ENCODE measurements around the gene MARCHF2.

MARCHF2 gene

GRCh38 chr19:8444677-8445487 lies 31.8 kb downstream of the MARCHF2 start, which contains the start of gene HNRNPM (continued):
- TF ChIP-seq PRDM4 (tag by site-specific recombination; IDR thresholded peaks at IDR 0.05), result 0 out of 2 replicates have a peak, but pooled peaks have one; percentile 19
- peak; percentile 71; the same call in 1 of the 2 replicates for TF ChIP-seq ZNF324 (tag by site-specific recombination; IDR thresholded peaks at IDR 0.05)
- TF ChIP-seq CTCF (tag by site-specific recombination; IDR thresholded peaks at IDR 0.05), result no peak
- TF ChIP-seq KLF10 (tag by site-specific recombination; IDR thresholded peaks at IDR 0.05), result no peak; the same call in 1 of the 2 replicates
- TF ChIP-seq HIC1 (tag by site-specific recombination; IDR thresholded peaks at IDR 0.05), result no peak
- peak; percentile 56 for TF ChIP-seq ZNF843 (tag by site-specific recombination; IDR thresholded peaks at IDR 0.05)
- 0 out of 2 replicates have a peak, but pooled peaks have one; percentile 21 for TF ChIP-seq ZNF133 (tag by site-specific recombination; IDR thresholded peaks at IDR 0.05)
- TF ChIP-seq ZNF658 (tag by site-specific recombination; IDR thresholded peaks at IDR 0.05), result no peak
- no peak for TF ChIP-seq ZNF292 (tag by site-specific recombination; IDR thresholded peaks at IDR 0.05; ENCODE audit: borderline replicate concordance, low read depth)
- TF ChIP-seq BCL6B (tag by site-specific recombination; IDR thresholded peaks at IDR 0.05), result no peak
- no peak for TF ChIP-seq ZNF623 (tag by site-specific recombination; IDR thresholded peaks at IDR 0.05)
- no peak for TF ChIP-seq ZNF26 (tag by site-specific recombination; IDR thresholded peaks at IDR 0.05)
- TF ChIP-seq PATZ1 (tag by site-specific recombination; IDR thresholded peaks at IDR 0.05), result no peak
- no peak for TF ChIP-seq ZNF10 (tag by site-specific recombination; IDR thresholded peaks at IDR 0.05)
- peak; percentile 81 for TF ChIP-seq KLF17 (tag by site-specific recombination; IDR thresholded peaks at IDR 0.05)
- no peak for TF ChIP-seq ZNF776 (tag by site-specific recombination; IDR thresholded peaks at IDR 0.05; ENCODE audit: borderline replicate concordance)
- no peak for TF ChIP-seq ZNF354C (tag by site-specific recombination; IDR thresholded peaks at IDR 0.05; ENCODE audit: borderline replicate concordance, low read depth)
- TF ChIP-seq ZNF112 (tag by site-specific recombination; IDR thresholded peaks at IDR 0.05), result no peak
- peak; percentile 83 for TF ChIP-seq ZNF692 (tag by site-specific recombination; IDR thresholded peaks at IDR 0.05)
- no peak for TF ChIP-seq ZNF214 (tag by site-specific recombination; IDR thresholded peaks at IDR 0.05; ENCODE audit: borderline replicate concordance)
- TF ChIP-seq ZSCAN16 (tag by site-specific recombination; IDR thresholded peaks at IDR 0.05), result no peak
- peak; percentile 97 for TF ChIP-seq YY1 (tag by site-specific recombination; IDR thresholded peaks at IDR 0.05)
- no peak for TF ChIP-seq ZNF707 (tag by site-specific recombination; IDR thresholded peaks at IDR 0.05)
